ENCODE results near the gene DAB1.

DAB1 gene

DNA sequence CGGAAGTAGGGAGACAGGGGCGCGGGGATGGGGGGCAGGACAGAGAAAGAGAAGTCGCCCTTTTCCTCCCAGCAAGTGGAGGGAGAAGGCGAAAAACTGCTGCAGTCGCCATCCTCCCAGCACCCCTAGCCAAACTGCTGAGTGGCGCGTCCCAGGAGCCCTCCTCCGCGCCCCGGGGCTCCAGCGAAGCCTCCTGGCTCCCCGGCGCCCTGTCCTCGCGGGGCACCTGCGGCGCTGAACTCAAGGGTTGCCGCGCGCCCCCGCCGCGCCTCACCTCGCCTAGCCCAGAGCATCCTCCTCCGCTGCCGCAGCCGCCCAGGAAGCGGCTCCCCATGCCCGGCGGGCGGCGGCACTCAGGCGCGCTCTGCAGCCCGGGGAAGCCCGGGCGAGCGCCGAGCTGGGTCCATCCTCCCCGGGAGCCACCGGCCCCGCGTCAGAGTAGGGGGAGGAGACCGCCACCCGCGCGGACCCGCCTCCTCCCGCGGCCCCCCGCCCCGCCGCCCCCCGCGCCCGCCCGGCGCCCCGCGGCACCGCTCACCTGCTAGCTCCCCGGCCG lies at the start of gene DAB1:
TSS of gene DAB1 (minus strand) at position 405 of the 556 bp plus-strand sequence. CDS start 133,030 bp downstream, outside the sequence.
- DNase-seq (ENCODE audit: low read depth in 3 of 3) = no peak

DNA sequence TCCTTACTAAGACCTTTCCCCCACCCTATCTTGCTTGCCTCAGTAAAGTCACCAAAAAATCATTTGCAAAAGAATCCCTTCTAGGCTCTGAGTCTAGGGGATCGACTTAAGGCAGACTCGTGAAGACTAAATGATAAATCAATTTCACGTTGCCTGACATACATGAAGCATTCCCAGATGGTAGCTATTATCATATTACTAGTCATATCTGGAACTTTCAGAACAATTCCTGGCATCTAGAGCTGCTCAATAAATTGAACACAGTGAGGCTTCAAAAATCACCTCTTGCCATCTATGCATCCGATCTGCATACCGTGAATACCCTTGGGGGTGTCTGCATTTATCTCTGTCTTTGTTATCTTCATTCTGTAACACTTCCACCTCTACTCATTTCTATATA lies 49.6 kb upstream of the DAB1 start:
- no peak for DNase-seq (ENCODE audit: low read depth in 3 of 3)

DNA sequence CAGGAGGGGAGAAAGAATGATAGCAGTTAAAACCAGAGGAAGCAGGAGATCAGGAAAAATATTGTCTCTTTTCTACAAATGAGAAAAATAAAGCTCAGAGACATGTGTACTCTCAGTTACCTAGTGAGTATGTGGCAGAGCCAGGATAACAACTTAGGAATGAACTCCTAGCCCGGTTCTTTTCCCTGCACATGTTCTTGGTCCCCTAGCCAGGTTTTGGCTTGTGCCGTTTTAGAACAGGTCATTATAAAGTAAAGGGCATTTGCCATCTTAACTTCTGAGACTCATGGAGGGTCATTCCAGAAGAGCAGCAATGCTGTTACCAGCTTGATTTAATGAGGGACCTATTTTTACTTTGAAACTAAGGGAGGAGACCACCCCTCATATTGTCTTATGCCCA lies 48.1 kb upstream of the DAB1 start:
- DNase-seq (ENCODE audit: low read depth in 3 of 3) = no peak

GRCh38 chr1:57470036-57470435 lies 46.2 kb upstream of the DAB1 start:
- DNase-seq (ENCODE audit: low read depth in 3 of 3) = no peak

DNA sequence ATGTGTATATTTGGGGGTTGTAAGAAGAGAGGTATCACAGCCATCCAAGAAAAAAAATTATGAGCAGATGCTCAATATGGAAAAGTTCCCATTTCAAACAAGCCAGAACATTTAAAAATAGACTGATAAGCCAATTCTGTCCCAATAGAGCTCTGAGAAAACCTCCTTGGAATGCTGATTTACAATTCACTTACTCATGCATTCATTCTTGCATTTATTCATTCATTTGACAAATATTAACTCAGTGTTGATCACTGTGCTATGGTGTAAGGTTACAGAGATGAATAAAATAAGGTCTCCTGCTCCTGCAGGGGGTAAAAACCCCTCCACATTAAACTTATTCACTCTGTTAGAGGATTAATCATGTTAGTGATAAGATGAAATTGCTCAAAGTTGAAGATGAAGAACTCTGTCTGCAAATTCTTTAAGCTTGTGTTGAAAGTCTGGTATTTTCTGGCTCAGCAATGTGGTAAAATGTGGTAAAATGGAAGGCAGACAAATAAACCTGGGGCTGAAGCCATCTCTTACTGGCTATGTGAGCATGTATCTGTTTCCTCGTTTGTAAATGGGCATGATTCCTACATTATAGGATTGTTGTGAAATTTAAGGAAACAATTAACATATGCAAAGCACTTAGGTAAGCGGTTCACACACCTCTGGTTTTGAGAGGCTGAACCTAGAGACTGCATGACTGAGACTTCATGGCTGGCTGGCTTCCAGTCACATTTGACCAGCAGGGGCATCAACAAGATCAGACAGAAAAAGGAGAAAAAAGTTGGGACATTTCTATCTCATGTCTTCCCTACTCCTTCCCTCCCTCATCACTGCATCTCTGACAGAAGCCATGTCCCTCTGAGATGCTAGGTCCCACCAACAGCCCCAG lies 45.0 kb upstream of the DAB1 start:
- DNase-seq (ENCODE audit: low read depth in 3 of 3) = no peak

- DNase-seq (ENCODE audit: low read depth in 3 of 3) = no peak
Observed at GRCh38 chr1:57467830-57468229, 44.0 kb upstream of the DAB1 start.

DNA sequence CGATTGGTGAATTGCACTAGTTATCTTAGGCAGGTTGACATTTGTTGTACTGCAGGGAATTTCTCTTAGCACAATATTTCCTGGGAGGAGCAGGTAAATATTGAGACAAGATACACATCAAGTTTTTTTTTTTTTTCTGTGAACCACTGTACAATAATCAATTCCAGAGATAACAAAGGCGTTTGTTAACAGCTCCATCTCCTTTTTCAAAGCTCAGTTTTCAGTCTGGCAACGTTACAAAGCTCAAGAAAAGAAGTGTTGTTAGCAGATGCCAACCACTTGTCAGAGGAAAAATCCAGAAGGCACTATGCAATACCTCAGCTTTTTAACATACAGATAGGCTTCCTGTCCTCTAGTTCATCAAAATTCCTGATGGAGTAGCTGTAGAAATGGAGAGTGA lies 40.9 kb upstream of the DAB1 start:
- no peak for DNase-seq (ENCODE audit: low read depth in 3 of 3)

GRCh38 chr1:57463343-57463742 lies 39.5 kb upstream of the DAB1 start:
- no peak for DNase-seq (ENCODE audit: low read depth in 3 of 3)

GRCh38 chr1:57461405-57461804 lies 37.5 kb upstream of the DAB1 start:
- DNase-seq (ENCODE audit: low read depth in 3 of 3) = no peak

DNA sequence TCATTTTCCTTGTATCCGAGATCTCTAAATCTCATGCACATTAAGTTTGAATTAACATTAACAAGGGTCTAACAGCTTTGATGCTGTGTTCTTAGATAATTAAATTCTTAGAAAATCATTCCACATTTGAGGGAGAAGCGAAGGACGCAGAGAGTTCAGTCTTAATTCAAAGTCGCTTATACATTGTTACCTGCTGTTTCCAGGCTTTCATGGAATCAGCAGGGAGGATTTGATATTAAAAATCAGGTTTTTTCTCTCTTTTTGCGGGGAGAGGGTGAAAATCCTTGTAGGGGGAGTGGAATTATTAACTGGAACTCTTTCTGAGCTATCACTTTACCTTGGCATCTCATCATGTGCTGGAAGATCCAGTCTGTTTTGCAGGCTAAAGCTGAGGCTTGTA lies 27.7 kb upstream of the DAB1 start:
- DNase-seq (ENCODE audit: low read depth in 3 of 3) = no peak

- DNase-seq (ENCODE audit: low read depth in 3 of 3) = no peak
Observed at GRCh38 chr1:57450981-57451380, 27.1 kb upstream of the DAB1 start.

GRCh38 chr1:57447551-57447950 lies 23.7 kb upstream of the DAB1 start:
- DNase-seq (ENCODE audit: low read depth in 3 of 3) = no peak

GRCh38 chr1:57443004-57443403 lies 19.1 kb upstream of the DAB1 start:
- no peak for DNase-seq (ENCODE audit: low read depth in 3 of 3)

DNA sequence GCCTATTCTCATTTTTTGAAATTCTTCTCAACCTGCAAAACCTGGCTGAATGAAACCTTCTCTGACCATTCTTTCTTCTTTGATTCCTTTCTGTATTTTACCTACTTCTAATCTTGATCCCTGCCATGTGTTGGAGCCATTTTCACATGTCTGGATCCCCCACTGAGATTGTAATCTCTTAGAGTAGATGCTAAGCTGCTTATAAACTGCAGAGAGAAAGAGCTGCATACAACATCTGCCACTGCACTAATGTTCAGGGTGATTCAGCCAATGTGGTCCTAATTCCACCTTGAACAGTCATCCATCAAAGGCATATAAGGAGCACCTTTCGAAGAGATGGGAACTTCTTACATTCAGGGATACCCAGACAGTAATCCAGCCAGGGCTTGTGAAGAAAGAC lies 16.2 kb upstream of the DAB1 start:
- no peak for DNase-seq (ENCODE audit: low read depth in 3 of 3)

GRCh38 chr1:57431400-57431799 lies 7.5 kb upstream of the DAB1 start:
- no peak for DNase-seq (ENCODE audit: low read depth in 3 of 3)

GRCh38 chr1:57424231-57425027 lies 569 bp upstream of the DAB1 start:
- no peak for DNase-seq (ENCODE audit: low read depth in 3 of 3)

- no peak for DNase-seq (ENCODE audit: low read depth in 3 of 3)
Observed at GRCh38 chr1:57423135-57423655, 665 bp downstream of the DAB1 start.

DNA sequence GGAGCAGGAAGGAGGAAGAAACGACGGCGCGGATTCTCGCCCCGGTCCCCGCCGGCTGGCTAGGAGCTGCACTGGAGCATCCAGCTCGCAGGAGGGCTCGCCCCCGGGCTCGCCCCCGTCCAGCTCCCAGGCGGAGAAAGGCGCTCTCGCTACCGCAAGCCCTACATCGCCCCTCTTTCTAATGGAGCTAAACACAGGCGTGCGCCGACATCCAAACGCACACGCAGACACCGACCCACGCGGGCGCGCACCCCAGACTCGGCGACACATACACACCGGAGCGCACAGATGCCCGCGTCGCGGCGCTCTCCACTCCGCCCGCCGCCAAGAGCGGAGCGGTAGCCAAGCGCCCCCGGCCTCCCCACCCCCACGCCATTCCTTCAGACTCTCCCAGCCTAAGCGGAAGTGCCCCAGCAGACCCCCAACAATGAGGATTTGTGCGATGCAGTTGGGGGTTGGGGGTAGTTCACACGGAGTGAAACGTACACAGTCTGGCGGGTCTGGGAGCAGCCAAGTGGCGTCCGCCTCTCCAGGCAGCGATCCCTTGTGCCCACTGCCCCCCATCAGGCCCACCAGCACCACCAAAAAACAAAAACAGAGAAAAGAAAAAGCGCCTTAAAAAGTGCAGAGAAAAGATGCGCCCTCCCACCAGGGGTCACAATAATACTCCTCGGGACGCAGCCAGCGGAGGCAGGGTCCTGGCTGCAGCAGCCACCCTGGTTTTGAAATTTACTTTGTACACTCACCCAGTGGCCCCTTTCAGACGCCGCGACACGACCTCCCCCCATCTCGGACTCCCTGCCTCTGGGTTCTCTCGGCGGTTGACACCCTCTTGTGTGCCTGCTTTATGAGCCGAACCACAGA lies 1.4 kb downstream of the DAB1 start:
- DNase-seq (ENCODE audit: low read depth in 3 of 3) = no peak

GRCh38 chr1:57421806-57422205 lies 2.1 kb downstream of the DAB1 start:
- no peak for DNase-seq (ENCODE audit: low read depth in 3 of 3)

DNA sequence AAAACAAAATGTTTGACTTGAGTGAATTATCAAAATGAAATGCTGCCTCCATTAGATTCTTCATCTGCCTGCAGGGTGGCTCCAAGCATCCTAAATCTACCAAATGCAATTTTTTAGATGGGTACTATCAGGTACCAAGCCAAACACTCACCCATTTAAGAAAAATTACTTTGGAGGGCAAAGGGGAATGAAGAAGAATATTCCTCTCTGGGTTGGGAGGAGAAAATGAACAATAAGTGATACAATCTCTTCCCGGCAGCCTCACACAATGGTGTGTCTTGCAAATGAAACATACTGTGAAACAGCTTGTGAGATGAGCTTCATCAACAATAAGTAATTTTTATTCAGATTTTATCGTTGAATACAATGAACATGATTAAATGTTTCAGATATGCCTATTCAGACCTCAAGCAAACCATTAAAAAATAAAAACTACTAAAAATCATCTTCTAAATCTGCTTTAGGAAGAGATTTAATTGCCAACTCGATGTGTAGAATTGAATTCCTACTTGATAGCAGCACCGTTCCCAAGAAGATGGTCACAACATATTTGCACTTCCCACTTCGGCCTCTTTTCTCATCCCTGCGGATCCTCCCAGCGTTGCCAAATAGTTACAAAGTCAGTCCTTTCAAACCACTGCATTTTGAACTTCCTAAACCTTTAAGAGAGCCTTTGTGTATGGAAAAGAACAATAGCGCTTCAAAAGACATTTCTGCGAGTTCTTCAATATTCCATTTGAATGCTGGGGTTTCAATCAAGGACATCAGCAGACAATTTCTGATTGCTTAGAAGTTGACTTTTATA lies 2.7 kb downstream of the DAB1 start:
- no peak for DNase-seq (ENCODE audit: low read depth in 3 of 3)

GRCh38 chr1:57418971-57419370 lies 4.9 kb downstream of the DAB1 start:
- no peak for DNase-seq (ENCODE audit: low read depth in 3 of 3)

Data from stimulated activated CD4-positive, alpha-beta T cell treated with anti-CD3 and anti-CD28 coated beads, TNF-alpha, amount 100 ng/mL, for 48 hours (primary cell).